CD4-positive, alpha-beta T cell (primary cell): ENCODE data around the gene ZCCHC4. TPM values are rescaled to one million over a fixed set of nuclear protein-coding genes. Genes with fewer than 3 reads are reported as not detected.

Experiments used
- ATAC-seq: fragments of 200-7000 bp; cut with Tn5 transposase; one replicate; pipeline ENCODE4 v1.10.0; 2022; ENCODE audit warnings: mild to moderate bottlenecking; ENCODE audit not compliant: poor library complexity
- CTCF ChIA-PET: fragments of 350-600 bp; sonication (Branson Sonifier 250); formaldehyde crosslinking; loops from one replicate; lab custom pipeline; 2021; ENCODE audit warnings: antibody characterized with exemption, inconsistent platforms; lab: Charles Lee
- POLR2A ChIA-PET: fragments of 350-600 bp; sonication (Branson Sonifier 250); formaldehyde crosslinking; loops from one replicate; lab custom pipeline; 2021; ENCODE audit warnings: antibody characterized with exemption, inconsistent platforms; lab: Charles Lee
- DNase-seq, 14 experiments: peaks; one replicate each; pipeline ENCODE4 v3.0.0-alpha.2; 2013 to 2020; ENCODE audit warnings: mixed read lengths in 2 of 14
- H3K27ac ChIP-seq, 2 donors: one replicate each; pipeline versions ENCODE4 v1.5.1 to v1.7.0; 2013; ENCODE audit warnings: low read length in 2 of 2, low read depth in 1 of 2, mild to moderate bottlenecking in 1 of 2
- H3K27me3 ChIP-seq, 2 experiments: 1 replicate in 1 of 2; 2 replicates in 1 of 2; pipeline versions ENCODE4 v1.6.1 to v1.7.0; 2013; ENCODE audit warnings: low read length in 2 of 2, control low read depth in 1 of 2, mild to moderate bottlenecking in 1 of 2, moderate library complexity in 1 of 2; ENCODE audit not compliant: insufficient read depth in 2 of 2, control insufficient read depth in 1 of 2
- H3K36me3 ChIP-seq: one replicate; pipeline ENCODE4 v1.6.1; 2013; ENCODE audit warnings: low read length, control low read depth; ENCODE audit not compliant: insufficient read depth
- H3K4me1 ChIP-seq: one replicate; pipeline ENCODE4 v1.6.1; 2013; ENCODE audit warnings: low read length, control low read depth; ENCODE audit not compliant: insufficient read depth
- H3K4me3 ChIP-seq: one replicate; pipeline ENCODE4 v1.5.1; 2013; ENCODE audit warnings: mild to moderate bottlenecking, low read length, moderate library complexity
- H3K9me3 ChIP-seq, 2 experiments: 1 replicate in 1 of 2; 2 replicates in 1 of 2; pipeline versions ENCODE4 v1.6.1 to v1.7.0; 2013; ENCODE audit warnings: low read length in 2 of 2, mild to moderate bottlenecking in 2 of 2, control low read depth in 1 of 2, moderate library complexity in 1 of 2; ENCODE audit not compliant: control insufficient read depth in 1 of 2, insufficient read depth in 1 of 2
- H3K27ac Mint-ChIP-seq: one replicate; pipeline ENCODE4 v1.8.0; 2020; ENCODE audit warnings: mixed read lengths
- H3K27me3 Mint-ChIP-seq: one replicate; pipeline ENCODE4 v1.8.0; 2021; ENCODE audit warnings: mixed read lengths
- H3K36me3 Mint-ChIP-seq: one replicate; pipeline ENCODE4 v1.8.0; 2021; ENCODE audit warnings: low read depth, mixed read lengths
- H3K4me1 Mint-ChIP-seq: one replicate; pipeline ENCODE4 v1.8.0; 2021; ENCODE audit warnings: low read depth, mixed read lengths
- H3K4me3 Mint-ChIP-seq: one replicate; pipeline ENCODE4 v1.8.0; 2020; ENCODE audit warnings: mild to moderate bottlenecking, mixed read lengths
- H3K9me3 Mint-ChIP-seq: one replicate; pipeline ENCODE4 v1.8.0; 2020; ENCODE audit warnings: mixed read lengths
- intact Hi-C, 2 experiments: fragments of 100-400 bp; cut with DNase I in 1 of 2; cut with micrococcal nuclease in 1 of 2; formaldehyde crosslinking; loops; one replicate each; pipeline versions ENCODE4 v1.15.1 to v1.9.0; 2023 to 2025; cut with DNase I, micrococcal nuclease
- total RNA-seq, 174 experiments: library from RNA in 2 of 174; stranded (reverse) in 2 of 174; gene quantifications; one replicate each; pipeline ENCODE4 v1.2.3 and lab custom pipeline; 2021 to 2026
- TF ChIP-seq, protein P1 (sequence below): fragments of 200-600 bp; IDR thresholded peaks from one replicate; pipeline ENCODE4 v1.8.0; 2022; ENCODE audit warnings: antibody characterized with exemption, mild to moderate bottlenecking

ZCCHC4 gene
- total RNA-seq, 2 experiments from 2014 or later = 6.4 to 6.7 TPM

DNA sequence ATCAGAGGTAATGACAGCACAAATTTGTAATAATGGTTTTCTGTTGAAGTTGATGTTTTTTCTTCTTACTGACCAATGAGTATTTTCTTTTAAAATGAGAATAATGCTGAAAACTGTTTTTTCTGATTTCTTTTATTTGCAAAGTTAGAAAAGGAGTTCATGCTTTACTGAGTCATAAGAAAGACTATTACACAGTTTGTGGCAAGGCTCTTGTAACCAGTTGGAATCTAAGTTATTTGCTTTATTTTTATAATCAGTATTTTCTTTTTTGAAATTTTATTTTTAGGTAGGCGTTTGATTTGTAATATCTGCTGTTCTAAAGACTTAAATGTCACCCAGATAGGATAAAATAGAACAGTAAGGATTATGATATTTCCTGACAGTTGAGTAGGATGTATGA is 89.9 kb downstream of the ZCCHC4 start:
- CTCF ChIA-PET = no interaction called here
- H3K4me1 ChIP-seq = no peaks in the 10 kb centered on the region
- Mint-ChIP-seq H3K4me3 (no peak overlapping the region), H3K36me3 (peaks cover 98% of the 10 kb centered on the region), H3K4me1 (no peaks in the 10 kb centered on the region), H3K27me3 (no peaks in the 10 kb centered on the region), H3K9me3 (no peaks in the 10 kb centered on the region), H3K27ac (no peak overlapping the region)
- ATAC-seq = no peak
- no peaks in the 10 kb centered on the region for H3K9me3 ChIP-seq
- no peaks in the 10 kb centered on the region for H3K27me3 ChIP-seq
- POLR2A ChIA-PET = no interaction called here
- intact Hi-C loops = no loop called here
- TF ChIP-seq, protein P1, sequence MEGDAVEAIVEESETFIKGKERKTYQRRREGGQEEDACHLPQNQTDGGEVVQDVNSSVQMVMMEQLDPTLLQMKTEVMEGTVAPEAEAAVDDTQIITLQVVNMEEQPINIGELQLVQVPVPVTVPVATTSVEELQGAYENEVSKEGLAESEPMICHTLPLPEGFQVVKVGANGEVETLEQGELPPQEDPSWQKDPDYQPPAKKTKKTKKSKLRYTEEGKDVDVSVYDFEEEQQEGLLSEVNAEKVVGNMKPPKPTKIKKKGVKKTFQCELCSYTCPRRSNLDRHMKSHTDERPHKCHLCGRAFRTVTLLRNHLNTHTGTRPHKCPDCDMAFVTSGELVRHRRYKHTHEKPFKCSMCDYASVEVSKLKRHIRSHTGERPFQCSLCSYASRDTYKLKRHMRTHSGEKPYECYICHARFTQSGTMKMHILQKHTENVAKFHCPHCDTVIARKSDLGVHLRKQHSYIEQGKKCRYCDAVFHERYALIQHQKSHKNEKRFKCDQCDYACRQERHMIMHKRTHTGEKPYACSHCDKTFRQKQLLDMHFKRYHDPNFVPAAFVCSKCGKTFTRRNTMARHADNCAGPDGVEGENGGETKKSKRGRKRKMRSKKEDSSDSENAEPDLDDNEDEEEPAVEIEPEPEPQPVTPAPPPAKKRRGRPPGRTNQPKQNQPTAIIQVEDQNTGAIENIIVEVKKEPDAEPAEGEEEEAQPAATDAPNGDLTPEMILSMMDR = no peak
- H3K36me3 ChIP-seq = peaks cover 85% of the 10 kb centered on the region
- no peak for DNase-seq
- no peak overlapping the region for H3K4me3 ChIP-seq
- no peak overlapping the region for H3K27ac ChIP-seq

DNA sequence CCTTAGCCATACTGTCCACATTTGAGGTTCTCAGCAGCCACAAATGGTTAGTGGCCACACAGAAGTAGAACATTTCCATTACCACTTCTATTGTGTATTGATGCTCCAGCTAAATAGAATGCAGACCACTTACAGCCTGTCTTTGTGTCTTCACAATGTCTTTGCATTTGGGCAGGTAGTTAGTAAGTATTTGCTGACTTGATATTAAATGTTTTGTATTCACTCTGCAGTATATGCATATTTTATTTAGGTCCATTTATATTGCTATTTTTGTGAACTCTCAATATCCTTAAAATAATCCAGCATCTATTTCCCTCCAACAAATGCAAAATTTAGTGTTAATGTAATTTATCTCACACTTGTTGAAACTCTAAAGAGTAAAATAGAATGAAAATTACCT is 91.1 kb downstream of the ZCCHC4 start:
- Histone ChIP-seq H3K9me3 (no peaks in the 10 kb centered on the region), H3K27me3 (no peaks in the 10 kb centered on the region), H3K27ac (no peak overlapping the region), H3K36me3 (peaks cover 85% of the 10 kb centered on the region), H3K4me1 (no peaks in the 10 kb centered on the region), H3K4me3 (no peak overlapping the region)
- Mint-ChIP-seq H3K9me3 (no peaks in the 10 kb centered on the region), H3K4me3 (no peak overlapping the region), H3K27me3 (no peaks in the 10 kb centered on the region), H3K27ac (no peak overlapping the region), H3K36me3 (peaks cover 98% of the 10 kb centered on the region), H3K4me1 (no peaks in the 10 kb centered on the region)
- ChIA-PET POLR2A (no interaction called here), CTCF (interaction anchor here (0.7 kb wide), 1 partner anchor 17 kb away, joined by 3 read pairs; no protein-coding TSS in a partner anchor)
- intact Hi-C loops = no loop called here
- ATAC-seq = no peak
- no peak for DNase-seq
- TF ChIP-seq, protein P1 = no peak

DNA sequence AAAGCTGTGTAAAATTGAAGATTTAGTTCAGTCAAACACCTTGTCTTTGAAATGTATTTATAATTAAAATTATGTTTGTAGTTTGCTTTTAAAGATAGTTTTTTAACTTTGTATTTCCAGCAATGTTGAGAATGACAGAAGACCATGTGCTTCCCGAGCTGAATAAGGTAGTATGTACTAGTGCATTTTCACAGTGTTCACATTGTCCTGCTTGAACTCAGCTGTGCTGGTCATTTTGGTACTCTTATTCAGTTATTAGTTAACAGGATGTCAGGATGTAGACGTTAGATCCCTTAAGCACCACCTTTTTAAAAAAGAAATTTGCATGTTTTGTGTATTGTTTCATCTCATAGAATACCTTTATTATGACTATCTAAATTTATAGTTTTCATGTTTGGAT is 92.9 kb downstream of the ZCCHC4 start:
- intact Hi-C loops = no loop called here
- POLR2A ChIA-PET = interaction anchor here (0.9 kb wide), 1 partner anchor 12 kb away, joined by 3 read pairs; no protein-coding TSS in a partner anchor
- Mint-ChIP-seq H3K9me3 (no peaks in the 10 kb centered on the region), H3K27me3 (no peaks in the 10 kb centered on the region), H3K4me3 (no peak overlapping the region), H3K4me1 (no peaks in the 10 kb centered on the region), H3K27ac (no peak overlapping the region), H3K36me3 (peaks cover 99% of the 10 kb centered on the region)
- Histone ChIP-seq H3K27me3 (no peaks in the 10 kb centered on the region), H3K36me3 (peaks cover 89% of the 10 kb centered on the region), H3K4me1 (no peaks in the 10 kb centered on the region), H3K9me3 (no peaks in the 10 kb centered on the region), H3K27ac (no peak overlapping the region), H3K4me3 (no peak overlapping the region)
- CTCF ChIA-PET = no interaction called here
- no peak for ATAC-seq
- no peak for DNase-seq
- TF ChIP-seq, protein P1 = no peak
